NOMO-1 treated with DMSO at 0.1 percent for 48 hours (cell line): Measurements from ENCODE around the gene SNRNP48.

Experiments
- DNase-seq: peaks from one replicate; lab custom pipeline; 2025; ENCODE audit not compliant: unreplicated experiment; lab: John Stamatoyannopoulos, UW

Gene SNRNP48

GRCh38 chr6:7593229-7593628 is 3.2 kb downstream of the SNRNP48 start:
- no peak for DNase-seq

GRCh38 chr6:7594579-7595125 is 4.7 kb downstream of the SNRNP48 start:
- no peak for DNase-seq

- no peak for DNase-seq
Observed at GRCh38 chr6:7604003-7604402, 14.0 kb downstream of the SNRNP48 start.

GRCh38 chr6:7604506-7604905 is 14.5 kb downstream of the SNRNP48 start:
- DNase-seq: no peak

GRCh38 chr6:7615611-7616383 is 25.8 kb downstream of the SNRNP48 start:
- peak; percentile 53 for DNase-seq

- DNase-seq: peak; percentile 93
Observed at GRCh38 chr6:7617801-7618764, 28.1 kb downstream of the SNRNP48 start.

GRCh38 chr6:7621761-7622160 is 31.8 kb downstream of the SNRNP48 start:
- DNase-seq: no peak

- peak; percentile 89 for DNase-seq
Observed at GRCh38 chr6:7624796-7625710, 35.1 kb downstream of the SNRNP48 start.

GRCh38 chr6:7628479-7628878 is 38.5 kb downstream of the SNRNP48 start:
- DNase-seq: no peak

GRCh38 chr6:7628909-7629308 is 38.9 kb downstream of the SNRNP48 start:
- no peak for DNase-seq

GRCh38 chr6:7629321-7629720 is 39.3 kb downstream of the SNRNP48 start:
- no peak for DNase-seq

- no peak for DNase-seq
Observed at GRCh38 chr6:7630792-7631191, 40.8 kb downstream of the SNRNP48 start.

- DNase-seq: no peak
Observed at GRCh38 chr6:7631466-7631865, 41.5 kb downstream of the SNRNP48 start.

- no peak for DNase-seq
Observed at GRCh38 chr6:7632501-7633290, 42.7 kb downstream of the SNRNP48 start.

- no peak for DNase-seq
Observed at GRCh38 chr6:7633361-7633760, 43.4 kb downstream of the SNRNP48 start.

- no peak for DNase-seq
Observed at GRCh38 chr6:7636151-7636550, 46.2 kb downstream of the SNRNP48 start.

GRCh38 chr6:7637533-7637932 is 47.5 kb downstream of the SNRNP48 start:
- DNase-seq: no peak

- no peak for DNase-seq
Observed at GRCh38 chr6:7639427-7639826, 49.4 kb downstream of the SNRNP48 start.

GRCh38 chr6:7640016-7640415 is 50.0 kb downstream of the SNRNP48 start:
- no peak for DNase-seq
